ENCODE measurements around the gene CUL3. TPM values are rescaled to one million over a fixed set of nuclear protein-coding genes. Genes with fewer than 3 reads are reported as not detected.

The CUL3 gene
- polyA plus RNA-seq, 3 donors: 12.3 to 28.7 (median 12.9) TPM

GRCh38 chr2:224449212-224450147 is 135.7 kb downstream of the CUL3 start:
- peak; percentile 21 to 44 (median 39) for DNase-seq
- intact Hi-C loops (cut with micrococcal nuclease): loop anchor here (2.0 to 5.0 kb wide), 2 partner anchors 87 to 92 kb away; no protein-coding TSS in a partner anchor

GRCh38 chr2:224448236-224448635 is 136.9 kb downstream of the CUL3 start:
- H3K36me3 Mint-ChIP-seq: no peaks in the 10 kb centered on the region
- intact Hi-C loops (cut with micrococcal nuclease): no loop called here
- no peak overlapping the region for H3K4me3 Mint-ChIP-seq
- peaks cover 10% of the 10 kb centered on the region for H3K4me1 Mint-ChIP-seq
- H3K27ac ChIP-seq (ENCODE audit: low read depth in 1 of 2, low read length in 2 of 2): no peak overlapping the region
- no peaks in the 10 kb centered on the region for H3K27me3 ChIP-seq (ENCODE audit: control insufficient read depth in 2 of 2, insufficient read depth in 2 of 2, low read length in 2 of 2)
- H2AFZ ChIP-seq (ENCODE audit: insufficient read depth, low read depth, low read length, poor library complexity, severe bottlenecking): no peak overlapping the region
- no peak overlapping the region for H3K9ac ChIP-seq (ENCODE audit: insufficient read depth, low read length, poor library complexity, severe bottlenecking)
- H3K4me1 ChIP-seq (ENCODE audit: control insufficient read depth in 1 of 2, insufficient read depth in 2 of 2, low read length in 2 of 2): no peaks in the 10 kb centered on the region
- no peaks in the 10 kb centered on the region for H4K20me1 ChIP-seq (ENCODE audit: insufficient read depth, low read length)
- H3K9me3 Mint-ChIP-seq: no peaks in the 10 kb centered on the region
- no peak overlapping the region for H3K27ac Mint-ChIP-seq
- H3K4me3 ChIP-seq (replicated peaks in 1 of 3; ENCODE audit: low read depth in 2 of 3, low read length in 3 of 3): no peak overlapping the region
- H3K79me2 ChIP-seq (ENCODE audit: insufficient read depth, low read length): no peaks in the 10 kb centered on the region
- H3K27me3 Mint-ChIP-seq (ENCODE audit: low read depth in 3 of 3): peaks cover 3 to 16% (median 3%) of the 10 kb centered on the region in 3 donors
- H3K9me3 ChIP-seq (replicated peaks in 1 of 2; ENCODE audit: control insufficient read depth in 1 of 2, insufficient read depth in 1 of 2, low read length in 2 of 2): no peaks in the 10 kb centered on the region
- DNase-seq: no peak
- no peak overlapping the region for H3K4me2 ChIP-seq (replicated peaks; ENCODE audit: extremely low read depth, low read length, poor library complexity, severe bottlenecking)
- H3K36me3 ChIP-seq (replicated peaks in 1 of 2; ENCODE audit: control insufficient read depth in 1 of 2, insufficient read depth in 2 of 2, low read length in 2 of 2): no peaks in the 10 kb centered on the region
- TF ChIP-seq CTCF (IDR thresholded peaks at IDR 0.05): no peak
- no CpG with 5 or more reads among the region's 1 CpG for WGBS (ENCODE audit: insufficient coverage)

More at GRCh38 chr2:224449212-224450147, 135.7 kb downstream of the CUL3 start:
- Histone ChIP-seq H3K27me3 (ENCODE audit: control insufficient read depth in 2 of 2, insufficient read depth in 2 of 2, low read length in 2 of 2) (no peaks in the 10 kb centered on the region), H3K36me3 (replicated peaks in 1 of 2; ENCODE audit: control insufficient read depth in 1 of 2, insufficient read depth in 2 of 2, low read length in 2 of 2) (no peaks in the 10 kb centered on the region), H3K4me1 (ENCODE audit: control insufficient read depth in 1 of 2, insufficient read depth in 2 of 2, low read length in 2 of 2) (no peaks in the 10 kb centered on the region), H3K79me2 (ENCODE audit: insufficient read depth, low read length) (no peaks in the 10 kb centered on the region), H3K27ac (ENCODE audit: low read depth in 1 of 2, low read length in 2 of 2) (no peak overlapping the region), H3K4me2 (replicated peaks; ENCODE audit: extremely low read depth, low read length, poor library complexity, severe bottlenecking) (no peak overlapping the region), H3K9me3 (replicated peaks in 1 of 2; ENCODE audit: control insufficient read depth in 1 of 2, insufficient read depth in 1 of 2, low read length in 2 of 2) (no peaks in the 10 kb centered on the region), H3K9ac (ENCODE audit: insufficient read depth, low read length, poor library complexity, severe bottlenecking) (no peak overlapping the region), H2AFZ (ENCODE audit: insufficient read depth, low read depth, low read length, poor library complexity, severe bottlenecking) (no peak overlapping the region), H3K4me3 (replicated peaks in 1 of 3; ENCODE audit: low read depth in 2 of 3, low read length in 3 of 3) (no peak overlapping the region), H4K20me1 (ENCODE audit: insufficient read depth, low read length) (no peaks in the 10 kb centered on the region)
- 14% methylated on average over 2 of the region's 4 CpGs for WGBS (ENCODE audit: insufficient coverage)
- H3K9me3 Mint-ChIP-seq: no peaks in the 10 kb centered on the region
- no peaks in the 10 kb centered on the region for H3K36me3 Mint-ChIP-seq
- no peak overlapping the region for H3K27ac Mint-ChIP-seq
- H3K4me3 Mint-ChIP-seq: no peak overlapping the region
- H3K4me1 Mint-ChIP-seq: no peaks in the 10 kb centered on the region
- TF ChIP-seq CTCF (IDR thresholded peaks at IDR 0.05): peak; percentile 73
- H3K27me3 Mint-ChIP-seq (ENCODE audit: low read depth in 3 of 3): peaks cover 0 to 11% (median 0%) of the 10 kb centered on the region in 3 donors
